Stimulated activated CD4-positive, alpha-beta T cell treated with anti-CD3 and anti-CD28 coated beads, Interleukin-15, amount 100 ng/mL, for 1 hour (primary cell): Measurements from ENCODE around the gene RFK.
A peak's percentile ranks its signal among the peaks of the same experiment; 100 is the strongest.

Experiments
- DNase-seq, 2 donors: peaks; one replicate each; pipeline ENCODE4 v3.0.0-alpha.2; 2020; ENCODE audit warnings: low read depth in 1 of 2, low spot score in 1 of 2

RFK gene

GRCh38 chr9:76413658-76414057, 19.4 kb upstream of the RFK start:
- no peak for DNase-seq

- no peak for DNase-seq
Observed at GRCh38 chr9:76412638-76413037, 18.4 kb upstream of the RFK start.

GRCh38 chr9:76405868-76406267, 11.6 kb upstream of the RFK start:
- no peak for DNase-seq

- no peak for DNase-seq
Observed at GRCh38 chr9:76405340-76405739, 11.1 kb upstream of the RFK start.

GRCh38 chr9:76404401-76404800, 10.2 kb upstream of the RFK start:
- DNase-seq = no peak

GRCh38 chr9:76403352-76403751, 9.1 kb upstream of the RFK start:
- no peak for DNase-seq

GRCh38 chr9:76401580-76402354, 7.5 kb upstream of the RFK start:
- no peak for DNase-seq

- DNase-seq = no peak
Observed at GRCh38 chr9:76401176-76401575, 7.0 kb upstream of the RFK start.

GRCh38 chr9:76400534-76401096, 6.4 kb upstream of the RFK start:
- DNase-seq = no peak

- DNase-seq = no peak
Observed at GRCh38 chr9:76399856-76400255, 5.6 kb upstream of the RFK start.

- DNase-seq = no peak
Observed at GRCh38 chr9:76396597-76396996, 2.4 kb upstream of the RFK start.

- no peak for DNase-seq
Observed at GRCh38 chr9:76396144-76396543, 1.9 kb upstream of the RFK start.

- DNase-seq = no peak
Observed at GRCh38 chr9:76395381-76395780, 1.2 kb upstream of the RFK start.

GRCh38 chr9:76394960-76395252, 680 bp upstream of the RFK start:
- DNase-seq = peak; percentile 4 to 29

GRCh38 chr9:76390656-76391055, 3.6 kb downstream of the RFK start:
- no peak for DNase-seq

GRCh38 chr9:76379494-76379893, 14.7 kb downstream of the RFK start:
- DNase-seq = no peak

GRCh38 chr9:76378367-76379073, 15.7 kb downstream of the RFK start:
- no peak for DNase-seq

GRCh38 chr9:76377791-76378190, 16.4 kb downstream of the RFK start:
- no peak for DNase-seq

GRCh38 chr9:76374783-76375559, 19.3 kb downstream of the RFK start:
- no peak for DNase-seq

GRCh38 chr9:76373784-76374474, 20.3 kb downstream of the RFK start:
- DNase-seq = no peak

GRCh38 chr9:76373173-76373783, 20.9 kb downstream of the RFK start:
- DNase-seq = no peak
